Stimulated activated naive CD4-positive, alpha-beta T cell treated with Interleukin-2 at 50 U/mL for 16 hours (primary cell): ENCODE data around the gene GPD1L.
A peak's percentile ranks its signal among the peaks of the same experiment; 100 is the strongest.

Source experiments
- DNase-seq: peaks from one replicate; lab custom pipeline; 2025; lab: John Stamatoyannopoulos, UW

GPD1L gene

DNA sequence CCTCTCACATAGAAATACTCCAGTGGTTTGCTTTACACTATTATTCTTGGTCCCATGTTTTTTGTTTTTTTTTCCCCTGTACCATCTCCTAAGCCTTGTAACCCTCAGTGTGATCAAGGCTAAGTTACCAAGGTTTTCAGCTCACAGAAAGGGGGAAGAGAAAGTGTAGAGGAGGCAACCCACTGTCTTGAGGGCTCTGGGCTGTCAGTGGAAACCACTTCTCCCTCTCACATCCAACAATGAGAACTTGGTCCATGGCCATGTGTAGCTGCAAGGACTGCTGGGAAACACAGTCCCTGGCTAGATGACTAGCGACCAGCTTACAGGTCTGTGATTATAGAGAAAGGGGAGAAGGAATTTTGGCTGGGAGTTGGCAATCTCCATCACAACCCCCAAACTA is 30.3 kb downstream of the GPD1L start:
- DNase-seq, result no peak

DNA sequence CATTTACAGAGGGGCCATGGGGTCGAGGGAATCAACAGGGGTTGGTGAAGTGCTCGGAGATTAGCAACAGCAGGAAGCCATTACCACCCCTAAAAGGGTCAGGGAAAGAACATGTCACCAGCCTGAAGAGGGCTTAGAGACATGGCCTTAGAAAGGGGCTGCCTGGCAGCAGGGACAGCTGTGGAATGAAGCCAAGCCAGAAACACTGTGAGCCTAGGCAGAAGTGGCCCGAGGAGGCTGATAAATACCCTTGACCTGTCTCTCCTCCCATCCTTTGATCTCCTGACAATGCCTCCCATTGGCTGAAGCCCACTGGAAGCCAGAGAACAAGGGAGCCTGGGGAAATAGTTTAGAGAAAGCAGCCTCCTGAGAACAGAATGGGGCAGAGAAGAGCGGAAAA is 31.4 kb downstream of the GPD1L start:
- no peak for DNase-seq

DNA sequence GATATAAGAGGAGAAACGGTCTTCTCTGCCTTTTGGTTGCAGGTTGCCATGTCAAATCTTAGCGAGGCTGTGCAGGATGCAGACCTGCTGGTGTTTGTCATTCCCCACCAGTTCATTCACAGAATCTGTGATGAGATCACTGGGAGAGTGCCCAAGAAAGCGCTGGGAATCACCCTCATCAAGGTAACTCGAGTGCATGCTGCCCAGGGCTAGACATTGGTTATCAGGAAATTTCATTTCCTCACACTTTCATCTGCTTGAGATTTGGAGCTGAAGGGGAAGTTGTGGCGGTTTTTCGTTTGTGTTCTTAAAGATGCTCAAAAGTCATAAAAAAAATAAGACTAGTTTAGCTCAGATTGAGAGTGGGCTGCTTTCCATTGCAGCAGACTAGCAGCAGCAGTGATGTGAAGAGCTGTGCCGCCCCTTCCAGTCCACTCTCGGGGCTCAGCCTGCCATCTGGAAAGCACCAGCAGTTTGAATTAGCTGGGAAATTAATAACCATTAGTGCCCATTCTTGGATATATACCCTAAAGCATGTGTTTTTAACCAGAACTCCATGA is 32.2 kb downstream of the GPD1L start:
- no peak for DNase-seq

DNA sequence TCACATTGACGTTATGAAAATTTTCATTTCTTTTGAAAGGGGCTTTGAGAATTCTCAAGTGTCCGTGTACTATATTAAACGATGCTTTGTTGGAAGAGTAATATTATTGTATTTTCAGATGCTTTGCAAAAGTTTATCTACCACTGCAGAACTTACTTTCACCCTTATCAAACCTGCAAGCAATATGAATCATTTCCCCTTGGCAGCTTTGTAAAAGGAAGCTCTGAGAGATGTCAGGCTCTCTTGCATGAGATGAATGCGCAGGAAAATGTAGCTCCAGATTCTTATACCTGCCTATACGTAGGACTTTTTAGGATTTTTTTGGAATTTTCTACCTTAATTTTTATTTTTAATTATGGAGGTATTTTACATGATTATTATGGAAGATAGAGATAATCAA is 34.5 kb downstream of the GPD1L start:
- no peak for DNase-seq

DNA sequence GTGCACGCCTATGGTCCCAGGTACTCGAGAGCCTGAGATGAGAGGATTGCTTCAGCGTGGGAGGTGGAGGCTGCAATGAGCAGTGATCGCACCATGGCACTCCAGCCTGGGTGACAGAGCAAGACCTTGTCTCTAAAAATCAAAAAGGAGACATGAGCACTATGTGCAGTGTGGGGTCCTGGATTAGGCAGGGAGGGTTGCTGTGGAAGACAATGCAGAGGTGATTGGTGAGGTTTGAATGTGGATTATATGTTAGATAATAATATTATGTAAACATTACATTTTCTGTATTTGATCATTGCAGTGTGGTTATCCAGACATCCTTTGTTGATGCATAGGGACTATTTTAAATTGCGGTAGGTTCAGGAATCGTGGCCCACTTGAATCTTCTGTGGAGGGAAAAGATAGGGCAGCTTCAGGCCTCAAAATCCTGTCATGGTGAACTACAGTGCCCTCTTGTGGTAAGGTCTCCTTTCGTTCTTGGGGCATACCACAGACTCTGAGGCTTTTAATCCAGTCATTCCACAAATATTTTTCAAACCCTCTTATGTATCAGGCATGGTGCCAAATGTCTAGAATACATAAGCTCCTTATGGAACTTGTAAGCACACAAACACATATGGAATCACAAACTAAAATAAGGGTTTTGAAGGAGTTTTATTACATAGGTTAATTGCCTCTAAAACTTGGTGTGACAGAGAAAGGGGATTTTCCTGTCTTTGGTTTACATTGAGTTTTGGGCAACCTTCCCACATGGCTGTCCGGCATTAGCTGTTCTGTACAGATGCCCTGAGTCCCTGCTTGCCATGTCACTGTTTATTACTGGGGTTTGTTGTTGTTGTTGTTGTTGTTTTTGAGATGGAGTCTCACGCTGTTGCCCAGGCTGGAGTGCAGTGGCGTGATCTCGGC is 37.7 kb downstream of the GPD1L start:
- peak; percentile 4 for DNase-seq

DNA sequence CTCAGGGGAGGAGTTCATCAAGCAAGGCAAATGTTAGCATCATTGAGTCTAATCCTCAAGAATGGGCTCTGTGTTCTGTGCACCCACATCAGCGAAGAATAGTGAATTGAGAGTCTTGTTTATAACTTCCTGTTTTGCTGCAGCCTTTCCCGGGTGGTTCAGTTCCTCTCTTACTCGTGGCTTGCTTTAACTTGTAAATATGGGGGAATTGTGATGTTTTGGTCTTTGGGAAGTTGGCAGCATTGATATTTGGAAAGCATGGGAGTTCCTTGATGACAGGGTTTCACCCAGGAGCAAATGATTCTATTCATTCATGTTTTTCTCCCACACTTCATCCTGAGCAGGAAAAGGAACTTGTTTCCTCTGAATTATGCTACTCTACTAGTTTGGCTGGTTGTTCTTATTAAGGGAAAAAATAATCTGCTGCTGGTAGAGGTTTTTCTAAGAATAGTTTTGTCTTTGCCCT is 40.4 kb downstream of the GPD1L start:
- DNase-seq, result no peak

DNA sequence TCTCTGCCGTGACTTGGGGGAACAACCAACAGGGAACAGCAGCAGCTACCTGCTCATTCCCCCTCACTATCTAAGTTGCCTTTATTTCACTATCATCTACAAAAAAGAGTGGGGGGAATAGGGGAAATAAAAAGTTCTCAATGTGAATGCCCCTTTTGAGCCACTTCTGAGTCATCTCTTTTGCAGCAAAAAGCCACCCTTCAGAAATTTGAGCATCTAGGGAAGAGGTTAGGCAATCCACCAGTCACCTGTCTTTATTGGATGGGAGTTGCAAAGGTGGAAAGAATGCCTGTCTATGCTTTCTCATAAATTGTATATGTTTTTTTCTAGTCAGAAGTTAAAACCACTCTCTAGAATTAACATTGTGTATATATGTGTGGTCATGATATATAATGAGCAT is 41.1 kb downstream of the GPD1L start:
- no peak for DNase-seq

DNA sequence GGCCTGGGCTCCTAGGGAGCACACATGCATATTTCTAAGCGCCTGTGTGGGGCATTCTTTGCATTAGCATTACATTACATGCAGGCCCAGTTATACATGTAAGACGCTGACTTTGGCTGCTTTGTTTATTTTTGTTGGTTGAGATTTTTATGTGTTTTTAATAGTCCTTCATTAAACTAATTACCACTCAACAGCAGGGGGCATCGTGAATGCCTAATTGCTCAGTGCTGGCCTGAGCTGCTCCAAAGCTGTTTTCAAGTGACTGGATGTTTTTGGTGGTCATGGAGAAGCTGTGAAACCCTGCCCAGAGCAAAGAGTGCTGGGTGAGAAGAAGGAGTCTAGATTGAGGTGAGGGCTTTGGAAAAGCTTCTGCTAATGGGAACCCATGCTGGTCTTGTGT is 41.5 kb downstream of the GPD1L start:
- DNase-seq, result no peak

DNA sequence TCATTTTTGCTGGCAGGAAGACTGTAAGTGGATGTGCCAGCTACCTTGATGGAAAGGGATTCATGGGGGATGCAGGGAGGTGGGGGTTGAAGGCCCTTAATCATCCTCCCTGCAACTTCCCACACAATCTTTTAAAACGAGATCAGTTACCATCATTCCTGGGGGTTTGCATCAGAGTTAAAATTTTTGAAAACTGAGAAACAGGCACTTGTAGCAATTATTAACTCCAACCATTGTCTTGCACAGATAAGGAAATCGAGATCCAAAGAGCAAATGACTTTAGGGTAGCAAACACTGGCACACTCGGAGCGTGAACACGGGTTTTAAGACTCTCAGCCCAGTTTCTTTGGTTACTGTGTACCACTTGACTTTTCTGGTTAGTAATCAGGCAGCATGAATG is 41.9 kb downstream of the GPD1L start:
- no peak for DNase-seq

DNA sequence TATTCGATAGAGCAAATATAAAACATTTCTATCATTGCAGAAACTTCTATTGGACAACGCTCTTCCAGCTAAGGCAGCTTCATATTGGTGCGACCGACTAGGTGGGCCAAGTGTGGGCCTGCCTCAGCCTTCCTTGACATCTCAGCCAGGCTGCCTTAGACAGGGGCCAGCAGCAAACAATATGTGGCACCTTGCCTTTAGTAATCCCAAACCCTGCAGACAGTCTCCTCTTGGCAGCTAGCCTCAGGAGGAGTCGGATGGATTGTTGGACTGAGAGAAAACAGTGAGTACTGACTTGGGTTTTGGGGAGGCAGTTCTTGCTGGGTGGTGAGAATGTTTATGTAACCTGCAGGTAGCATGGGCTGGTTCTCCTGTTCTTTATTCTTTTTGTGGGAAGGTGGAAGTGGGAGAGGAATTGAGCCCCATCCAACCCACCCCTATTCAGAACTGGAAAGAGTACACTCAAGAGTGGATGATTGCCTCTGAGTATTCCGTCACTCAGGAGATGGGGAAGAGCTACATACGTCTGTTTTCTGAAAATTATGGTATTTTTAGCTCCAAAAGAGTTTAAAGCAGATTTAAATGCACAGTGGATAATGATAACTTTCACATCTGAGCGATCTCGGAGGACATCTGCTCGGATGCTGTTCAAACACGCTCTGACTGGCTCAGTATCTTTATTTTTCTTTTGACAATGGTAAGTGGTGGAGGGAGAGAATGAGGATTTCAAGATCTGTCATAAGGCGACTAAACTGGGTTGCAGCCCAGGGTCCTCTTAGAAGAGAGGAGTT is 47.2 kb downstream of the GPD1L start:
- DNase-seq, result no peak

DNA sequence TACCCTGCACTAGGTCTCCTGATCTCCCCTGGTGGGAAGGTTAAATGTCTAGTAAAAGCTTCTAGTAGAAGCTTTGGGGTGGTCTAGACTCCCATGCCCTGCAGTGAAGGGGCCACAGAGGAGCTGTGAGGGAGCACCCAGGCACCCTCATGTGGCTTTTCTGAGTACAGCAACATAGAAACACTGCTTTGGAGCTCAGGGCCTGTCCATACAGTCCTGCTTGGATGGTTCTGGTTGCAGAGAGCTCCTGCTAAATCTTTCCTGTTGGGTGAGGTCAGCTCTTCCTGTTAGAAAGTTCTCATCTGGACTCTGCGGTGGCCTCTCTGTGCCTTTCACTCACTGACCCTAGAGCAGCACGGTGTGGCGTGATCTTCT is 47.8 kb downstream of the GPD1L start:
- DNase-seq, result no peak

DNA sequence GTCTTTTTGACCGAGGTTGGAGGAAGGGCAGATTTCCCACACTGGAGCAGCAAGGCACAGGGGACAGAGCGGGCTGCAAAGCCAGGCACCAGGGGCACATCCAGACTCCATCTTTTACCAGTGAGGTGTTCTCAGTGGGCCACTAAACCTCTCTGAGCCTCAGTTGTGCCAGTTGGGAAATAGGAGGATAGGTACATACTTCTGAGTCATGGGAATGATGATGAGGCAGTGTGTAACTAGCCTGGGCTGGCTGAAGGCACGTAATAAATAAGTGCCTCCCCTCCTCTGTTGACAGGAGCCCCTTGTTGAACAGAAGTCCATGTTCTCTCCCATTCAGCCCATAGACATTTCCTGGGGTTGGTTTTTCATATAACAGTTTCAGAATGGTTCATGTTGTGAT is 48.7 kb downstream of the GPD1L start:
- DNase-seq, result no peak

DNA sequence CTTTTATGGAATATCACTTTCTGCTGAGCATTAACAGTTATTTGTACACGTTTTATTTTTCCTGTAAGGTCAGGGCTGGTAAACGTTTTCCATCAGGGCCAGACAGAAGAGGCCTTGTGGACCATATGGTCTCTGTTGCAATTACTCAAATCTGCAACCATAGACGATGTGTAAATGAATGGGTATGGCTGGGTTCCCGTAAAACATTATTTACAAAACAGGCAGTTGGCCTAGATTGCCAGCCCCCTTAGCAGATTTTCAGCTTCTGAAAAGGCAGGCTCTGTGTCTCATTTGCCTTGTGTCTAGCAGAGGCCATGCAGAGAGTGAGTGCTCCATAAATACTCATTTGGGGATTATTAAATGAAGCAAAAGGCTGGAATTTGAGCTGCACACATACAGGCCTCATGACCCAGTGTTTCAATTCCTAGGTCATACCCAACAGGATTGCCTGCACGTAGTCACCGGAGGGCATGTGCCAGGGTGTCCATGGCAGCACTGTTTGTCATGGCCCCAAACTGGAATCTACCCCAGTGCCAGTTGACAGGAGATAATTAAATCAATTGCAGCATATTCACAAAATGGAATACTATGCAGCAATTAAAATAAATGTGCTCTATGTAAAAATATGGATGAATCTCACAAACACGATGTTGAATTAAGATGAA is 51.3 kb downstream of the GPD1L start:
- DNase-seq, result no peak

DNA sequence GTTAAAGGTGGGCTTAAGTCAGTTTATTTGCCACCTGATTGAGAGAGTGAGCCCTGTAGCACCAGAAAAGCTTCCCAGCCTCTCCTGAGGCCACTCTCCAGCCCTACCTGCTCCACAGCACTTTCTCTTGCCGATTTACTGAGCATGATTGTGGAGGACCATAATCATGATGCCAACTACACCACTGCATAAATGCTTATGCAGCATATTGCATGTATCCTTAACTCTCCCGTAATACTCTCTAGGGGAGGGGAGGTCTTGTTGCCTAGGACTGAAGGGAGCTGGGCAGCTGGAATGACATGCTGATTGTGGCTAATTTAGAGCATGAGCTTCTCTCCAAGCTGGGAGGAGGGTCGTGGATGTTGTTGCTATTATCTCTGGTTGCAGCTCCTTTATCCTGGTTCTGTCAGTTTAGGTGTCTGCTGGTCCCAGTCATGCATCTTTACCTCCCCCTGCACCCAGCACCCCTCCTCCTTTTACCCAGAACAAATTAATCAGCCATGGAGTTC is 54.3 kb downstream of the GPD1L start:
- no peak for DNase-seq

DNA sequence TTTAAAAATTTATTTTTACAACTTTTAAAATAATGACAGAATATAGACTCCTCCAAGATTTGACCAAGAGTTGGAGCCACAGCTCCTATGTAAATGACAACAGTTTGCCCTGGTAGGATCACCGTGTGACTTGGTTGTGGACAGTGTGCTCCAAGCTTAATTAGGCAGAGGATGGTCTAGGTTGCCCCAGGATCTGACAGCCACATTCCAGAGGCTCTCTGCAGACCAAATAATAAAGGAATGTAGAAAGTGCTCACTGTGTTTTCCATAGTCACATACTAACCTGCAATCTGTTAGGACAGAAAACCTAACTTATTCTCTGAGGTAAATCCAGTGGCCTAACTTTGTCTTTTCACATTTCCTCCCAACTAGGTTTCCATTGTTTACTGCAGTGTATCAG is 59.0 kb downstream of the GPD1L start:
- DNase-seq, result no peak

DNA sequence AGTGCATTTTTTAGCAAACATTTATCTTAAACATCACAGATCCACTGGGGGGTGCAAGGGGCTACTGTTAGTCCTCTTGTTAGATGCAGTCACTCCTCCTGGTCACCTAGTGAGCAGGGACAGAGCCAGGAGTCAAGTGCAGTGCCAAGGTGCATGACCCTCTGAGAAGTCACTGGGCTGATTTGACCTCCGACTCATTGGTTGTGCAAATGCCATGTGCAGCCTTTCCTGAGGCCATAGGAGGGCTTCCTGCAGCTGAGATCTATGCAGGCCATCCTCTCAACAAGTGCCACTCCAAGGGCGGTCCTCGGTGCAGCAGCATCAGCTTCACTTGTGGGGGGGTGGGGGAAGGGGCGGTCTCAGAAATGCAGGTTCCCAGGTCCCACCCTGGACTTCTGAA is 60.2 kb downstream of the GPD1L start:
- no peak for DNase-seq

DNA sequence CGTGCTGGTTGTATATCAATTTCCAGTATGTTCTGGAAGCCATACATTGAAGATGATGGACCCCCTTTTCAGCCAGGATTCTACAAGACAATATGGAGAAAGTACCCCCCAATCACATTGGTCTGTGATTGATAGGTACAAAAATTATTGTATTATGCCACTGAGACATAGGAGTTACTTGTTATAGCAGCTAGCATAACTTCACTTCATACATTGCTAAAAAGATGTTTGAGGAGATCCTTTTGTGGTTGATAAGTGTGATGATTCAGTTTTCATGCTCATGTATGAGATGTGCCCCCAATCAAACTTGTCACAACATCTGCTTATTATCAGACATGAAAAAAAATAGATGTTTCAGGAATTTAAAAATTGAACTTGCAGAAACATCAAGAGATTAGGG is 66.0 kb downstream of the GPD1L start:
- DNase-seq, result no peak

DNA sequence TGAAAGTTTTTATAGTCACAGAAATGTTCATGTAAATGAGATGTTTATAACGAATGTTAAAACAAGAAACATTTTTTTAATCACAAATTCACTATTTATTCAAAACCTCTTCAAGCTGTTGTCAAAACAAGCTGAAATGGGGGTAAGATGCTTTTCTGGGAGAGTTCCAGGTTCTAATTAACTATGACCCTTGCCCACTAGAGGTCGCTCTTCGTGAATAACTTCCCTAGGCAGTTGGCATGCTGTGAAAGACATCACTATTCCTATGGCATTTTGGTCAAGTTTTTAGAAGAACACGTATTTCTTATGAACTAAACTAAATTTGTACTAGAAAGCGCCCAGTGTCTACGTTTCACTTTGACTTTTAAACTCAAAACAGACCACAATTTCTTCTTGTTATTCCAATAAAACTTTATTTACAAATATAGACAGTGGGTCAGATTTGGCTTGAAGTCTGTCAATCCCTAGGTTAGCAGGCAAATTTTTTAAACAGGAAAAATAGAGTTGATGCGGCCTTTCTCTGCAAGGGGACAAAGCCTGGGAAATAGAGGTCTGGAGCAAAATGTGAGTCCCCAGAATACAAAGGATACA is 69.3 kb downstream of the GPD1L start:
- peak; percentile 33 for DNase-seq

DNA sequence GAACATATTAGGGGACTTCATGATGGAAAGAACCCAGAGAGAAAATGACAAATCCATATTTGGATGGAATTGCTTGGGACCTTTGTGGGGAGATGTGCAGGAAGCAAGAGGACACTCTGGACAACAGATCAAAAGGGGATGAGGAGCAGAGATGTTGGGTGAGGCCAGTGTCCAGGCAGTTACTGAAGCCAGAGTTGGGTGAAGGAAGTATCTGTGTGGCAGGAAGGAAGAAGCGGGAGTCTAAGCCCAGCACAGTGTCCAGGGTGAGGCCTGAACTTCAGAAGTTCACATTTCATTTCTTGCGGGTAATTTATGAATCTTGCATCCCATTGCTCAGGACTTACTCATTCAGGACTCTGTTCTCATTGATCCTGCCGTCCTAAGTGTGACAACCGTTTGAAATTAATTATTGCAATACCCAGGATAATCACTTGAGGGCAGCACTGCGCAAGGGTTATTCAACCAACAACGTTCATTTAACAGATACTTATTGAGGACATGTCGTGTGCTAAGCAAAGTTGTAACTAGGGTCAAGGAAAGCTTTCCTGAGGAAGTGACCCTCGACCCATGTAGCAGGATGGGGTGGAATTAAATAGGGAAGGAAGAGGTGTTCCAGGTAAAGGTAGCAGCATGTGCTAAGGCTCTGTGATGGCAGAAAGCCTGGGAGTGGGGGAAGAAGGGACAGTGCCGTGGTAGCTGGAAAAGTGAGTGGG is 70.7 kb downstream of the GPD1L start:
- peak; percentile 15 for DNase-seq

DNA sequence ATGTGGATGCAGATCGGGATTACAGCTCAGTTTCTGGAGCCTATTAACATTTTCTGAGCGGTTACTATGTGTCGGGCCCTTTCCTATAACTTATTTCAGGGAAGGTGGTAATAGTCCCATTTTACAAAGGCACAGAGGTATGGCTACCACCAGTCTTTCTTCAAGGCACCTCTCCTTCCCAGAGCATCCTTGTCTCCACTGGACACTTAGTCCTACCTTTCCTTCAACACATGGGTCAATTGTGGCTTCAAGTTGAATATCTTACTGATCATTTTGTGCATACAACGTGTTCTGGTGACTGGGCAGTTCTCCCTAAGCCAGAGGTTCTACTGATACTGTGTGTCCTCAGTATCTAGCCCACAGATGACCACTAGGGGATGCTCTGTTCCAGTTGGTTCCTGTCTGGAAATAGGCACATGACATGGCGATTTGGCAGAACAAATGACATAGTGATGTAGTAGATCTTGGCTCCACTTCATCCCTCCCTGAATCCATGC is 71.3 kb downstream of the GPD1L start:
- DNase-seq, result peak; percentile 28
